Colonic mucosa (tissue), 4 donors: Measurements from ENCODE around the gene RAB6A. TPM values are rescaled to one million over a fixed set of nuclear protein-coding genes. Genes with fewer than 3 reads are reported as not detected.
A peak's percentile ranks its signal among the peaks of the same experiment; 100 is the strongest.

Source experiments
- DNase-seq: peaks from one replicate; pipeline ENCODE4 v3.0.0-alpha.2; 2020
- H3K27ac ChIP-seq: fragments of 200-600 bp; one replicate; pipeline ENCODE4 v1.8.0; 2021
- H3K27me3 ChIP-seq: fragments of 200-600 bp; one replicate; pipeline ENCODE4 v1.8.0; 2021
- H3K36me3 ChIP-seq: fragments of 200-600 bp; one replicate; pipeline ENCODE4 v1.8.0; 2021
- H3K4me1 ChIP-seq: fragments of 200-600 bp; one replicate; pipeline ENCODE4 v1.8.0; 2021; ENCODE audit warnings: mild to moderate bottlenecking
- H3K4me3 ChIP-seq: fragments of 200-600 bp; one replicate; pipeline ENCODE4 v1.8.0; 2021
- H3K9ac ChIP-seq, 2 donors: one replicate each; pipeline ENCODE4 v1.7.0; 2013; ENCODE audit warnings: control low read depth in 2 of 2, low read depth in 2 of 2, low read length in 2 of 2
- H3K9me3 ChIP-seq: fragments of 200-600 bp; one replicate; pipeline ENCODE4 v1.8.0; 2021
- CTCF ChIP-seq: fragments of 200-600 bp; IDR thresholded peaks from one replicate; pipeline ENCODE4 v1.8.0; 2022; ENCODE audit warnings: antibody characterized with exemption, mild to moderate bottlenecking
- intact Hi-C: fragments of 100-400 bp; cut with DNase I; formaldehyde crosslinking; loops from one replicate; pipeline ENCODE4 v1.14.1; 2022
- total RNA-seq, 2 donors: library from RNA; stranded (reverse); fragmentation: NEBNext Ultra II Directional in 1 of 2; extraction: Animal tissue kit (Norgen Biotek cat#: 25700) in 1 of 2; gene quantifications; one replicate each; pipeline ENCODE4 v1.2.1, GENCODE V29; 2021
- donor health status: healthy.
- donor health status: DM: no; HTN: no; CAD: no.
- donor health status: DM: no; HTN: no; CAD: no.

The RAB6A gene
- total RNA-seq, 2 donors from 2014 or later, result 160 to 198 TPM

GRCh38 chr11:73716153-73717056 lies 44.5 kb downstream of the RAB6A start:
- no peak overlapping the region for H3K27ac ChIP-seq
- no peaks in the 10 kb centered on the region for H3K9me3 ChIP-seq
- no peak for TF ChIP-seq CTCF
- intact Hi-C loops, result no loop called here
- no peak for DNase-seq
- H3K9ac ChIP-seq, result no peak overlapping the region
- H3K27me3 ChIP-seq, result no peaks in the 10 kb centered on the region
- H3K36me3 ChIP-seq, result no peaks in the 10 kb centered on the region
- no peak overlapping the region for H3K4me3 ChIP-seq
- no peaks in the 10 kb centered on the region for H3K4me1 ChIP-seq

- TF ChIP-seq CTCF, result no peak
- H3K9me3 ChIP-seq, result no peaks in the 10 kb centered on the region
- no peak overlapping the region for H3K4me3 ChIP-seq
- H3K9ac ChIP-seq, result no peak overlapping the region
- no peaks in the 10 kb centered on the region for H3K36me3 ChIP-seq
- intact Hi-C loops, result no loop called here
- H3K27me3 ChIP-seq, result no peaks in the 10 kb centered on the region
- no peak overlapping the region for H3K27ac ChIP-seq
- DNase-seq, result no peak
- no peaks in the 10 kb centered on the region for H3K4me1 ChIP-seq
These were observed 45.3 kb downstream of the RAB6A start for GRCh38 chr11:73715541-73715940.

- DNase-seq, result no peak
- Histone ChIP-seq H3K27me3 (no peaks in the 10 kb centered on the region), H3K9me3 (no peaks in the 10 kb centered on the region), H3K27ac (no peak overlapping the region), H3K4me3 (no peak overlapping the region), H3K9ac (no peak overlapping the region), H3K36me3 (no peaks in the 10 kb centered on the region), H3K4me1 (no peaks in the 10 kb centered on the region)
- intact Hi-C loops, result no loop called here
- TF ChIP-seq CTCF, result no peak
These were observed 49.9 kb downstream of the RAB6A start for GRCh38 chr11:73710964-73711363.

- no peaks in the 10 kb centered on the region for H3K4me1 ChIP-seq
- no peak overlapping the region for H3K9ac ChIP-seq
- TF ChIP-seq CTCF, result no peak
- H3K27me3 ChIP-seq, result no peaks in the 10 kb centered on the region
- no peaks in the 10 kb centered on the region for H3K36me3 ChIP-seq
- no peaks in the 10 kb centered on the region for H3K9me3 ChIP-seq
- DNase-seq, result peak; percentile 21
- intact Hi-C loops, result no loop called here
- H3K4me3 ChIP-seq, result no peak overlapping the region
- no peak overlapping the region for H3K27ac ChIP-seq
These were observed 55.8 kb downstream of the RAB6A start for GRCh38 chr11:73705053-73705452.

- Histone ChIP-seq H3K4me3 (no peak overlapping the region), H3K36me3 (peaks cover 4% of the 10 kb centered on the region), H3K9me3 (no peaks in the 10 kb centered on the region), H3K27me3 (no peaks in the 10 kb centered on the region), H3K27ac (no peak overlapping the region), H3K4me1 (no peaks in the 10 kb centered on the region), H3K9ac (no peak overlapping the region)
- TF ChIP-seq CTCF, result no peak
- intact Hi-C loops, result no loop called here
- no peak for DNase-seq
These were observed 66.9 kb downstream of the RAB6A start for GRCh38 chr11:73693899-73694525.
